Lung (tissue), 12 donors: ENCODE measurements around the gene ADAMTS16. TPM values are rescaled to one million over a fixed set of nuclear protein-coding genes. Genes with fewer than 3 reads are reported as not detected.

Experiments used
- ATAC-seq: fragments of 200-7000 bp; cut with Tn5 transposase; one replicate; pipeline ENCODE4 v1.9.1; 2020; ENCODE audit warnings: moderate number of reproducible peaks; ENCODE audit not compliant: insufficient read depth, low FRiP score
- DNase-seq, 3 donors: peaks; one replicate each; pipeline ENCODE4 v3.0.0-alpha.2; 2013 to 2017
- H3K27ac ChIP-seq, 2 donors: one replicate each; pipeline ENCODE4 v1.5.1; 2013; ENCODE audit warnings: mild to moderate bottlenecking in 2 of 2, moderate library complexity in 2 of 2, control low read depth in 1 of 2, inconsistent platforms in 1 of 2, low read depth in 1 of 2, low read length in 1 of 2
- H3K27me3 ChIP-seq, 3 donors: one replicate each; pipeline ENCODE4 v1.5.1; 2013; ENCODE audit warnings: low read length in 2 of 3; ENCODE audit not compliant: control insufficient read depth in 3 of 3, insufficient read depth in 3 of 3
- H3K36me3 ChIP-seq, 4 donors: one replicate each; pipeline ENCODE4 v1.5.1; 2013; ENCODE audit warnings: low read length in 4 of 4, mild to moderate bottlenecking in 1 of 4, moderate library complexity in 1 of 4; ENCODE audit not compliant: control insufficient read depth in 4 of 4, insufficient read depth in 4 of 4
- H3K4me1 ChIP-seq, 5 donors: one replicate each; pipeline ENCODE4 v1.5.1; 2013; ENCODE audit warnings: low read length in 5 of 5, mild to moderate bottlenecking in 2 of 5, moderate library complexity in 1 of 5; ENCODE audit not compliant: control insufficient read depth in 5 of 5, insufficient read depth in 5 of 5
- H3K4me3 ChIP-seq: one replicate; pipeline ENCODE4 v1.5.1; 2013; ENCODE audit warnings: mild to moderate bottlenecking, control low read depth, moderate library complexity
- H3K9ac ChIP-seq, 2 donors: one replicate each; pipeline ENCODE4 v1.5.1; 2013; ENCODE audit warnings: low read length in 2 of 2, control low read depth in 1 of 2; ENCODE audit not compliant: insufficient read depth in 1 of 2
- H3K9me3 ChIP-seq, 4 donors: one replicate each; pipeline ENCODE4 v1.5.1; 2013; ENCODE audit warnings: low read length in 3 of 4, mild to moderate bottlenecking in 1 of 4, moderate library complexity in 1 of 4; ENCODE audit not compliant: control insufficient read depth in 4 of 4, insufficient read depth in 3 of 4
- WGBS, 2 donors: extraction: QIAGEN DNeasy Blood & Tissue Kit; methylation state at CpG; one replicate each; pipeline ENCODE4 v1.1.7; 2013; 5-methylcytosine and 5-hydroxymethylcytosine counted together
- polyA plus RNA-seq, 2 donors: library from polyadenylated mRNA; stranded (reverse); fragments of 200-250 nt; gene quantifications; one replicate each; pipeline ENCODE4 v1.2.1, GENCODE V29; 2013
- total RNA-seq, 2 donors: library from RNA; depleted of rRNA in 1 of 2; stranded (reverse); fragments of >200 nt in 1 of 2; gene quantifications; one replicate each; pipeline ENCODE4 v1.2.1, GENCODE V29; 2014 to 2021
- TF ChIP-seq, protein P1 (sequence below): IDR thresholded peaks from 2 replicates; pipeline ENCODE4 v1.5.1; 2012; ENCODE audit warnings: mild to moderate bottlenecking; ENCODE audit errors: control extremely low read depth, extremely low read depth
- donor health status: control.
- donor health status: control.
- donor health status: Bipolar disorder and iron deficiency.
- donor health status: healthy.
- donor health status: DM: yes; HTN: yes; CAD: no.

The ADAMTS16 gene
- total and polyA plus RNA-seq, 4 donors: 0.09 to 0.97 TPM; not detected in 2

DNA sequence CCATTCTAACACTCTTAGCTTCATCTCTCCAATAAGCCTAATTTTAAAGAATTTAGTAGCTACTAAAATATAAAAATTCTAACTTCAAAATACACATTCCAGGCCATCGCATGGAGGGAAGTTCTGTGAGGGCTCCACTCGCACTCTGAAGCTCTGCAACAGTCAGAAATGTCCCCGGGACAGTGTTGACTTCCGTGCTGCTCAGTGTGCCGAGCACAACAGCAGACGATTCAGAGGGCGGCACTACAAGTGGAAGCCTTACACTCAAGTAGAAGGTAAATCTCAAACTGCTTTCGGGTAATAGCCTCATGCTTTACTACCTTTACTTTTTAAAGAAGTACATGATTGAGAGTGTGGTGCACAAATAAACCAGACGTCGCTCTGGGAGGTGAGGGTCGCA is 94.8 kb downstream of the ADAMTS16 start:
- no peaks in the 10 kb centered on the region for H3K9me3 ChIP-seq
- no peak overlapping the region for H3K27ac ChIP-seq
- ATAC-seq: no peak
- no peaks in the 10 kb centered on the region for H3K36me3 ChIP-seq
- no peak overlapping the region for H3K4me3 ChIP-seq
- TF ChIP-seq, protein P1, sequence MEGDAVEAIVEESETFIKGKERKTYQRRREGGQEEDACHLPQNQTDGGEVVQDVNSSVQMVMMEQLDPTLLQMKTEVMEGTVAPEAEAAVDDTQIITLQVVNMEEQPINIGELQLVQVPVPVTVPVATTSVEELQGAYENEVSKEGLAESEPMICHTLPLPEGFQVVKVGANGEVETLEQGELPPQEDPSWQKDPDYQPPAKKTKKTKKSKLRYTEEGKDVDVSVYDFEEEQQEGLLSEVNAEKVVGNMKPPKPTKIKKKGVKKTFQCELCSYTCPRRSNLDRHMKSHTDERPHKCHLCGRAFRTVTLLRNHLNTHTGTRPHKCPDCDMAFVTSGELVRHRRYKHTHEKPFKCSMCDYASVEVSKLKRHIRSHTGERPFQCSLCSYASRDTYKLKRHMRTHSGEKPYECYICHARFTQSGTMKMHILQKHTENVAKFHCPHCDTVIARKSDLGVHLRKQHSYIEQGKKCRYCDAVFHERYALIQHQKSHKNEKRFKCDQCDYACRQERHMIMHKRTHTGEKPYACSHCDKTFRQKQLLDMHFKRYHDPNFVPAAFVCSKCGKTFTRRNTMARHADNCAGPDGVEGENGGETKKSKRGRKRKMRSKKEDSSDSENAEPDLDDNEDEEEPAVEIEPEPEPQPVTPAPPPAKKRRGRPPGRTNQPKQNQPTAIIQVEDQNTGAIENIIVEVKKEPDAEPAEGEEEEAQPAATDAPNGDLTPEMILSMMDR: no peak
- 82 to 89% methylated on average over 11 of the region's 11 CpGs for WGBS, 2 donors
- H3K9ac ChIP-seq: no peak overlapping the region
- no peaks in the 10 kb centered on the region for H3K27me3 ChIP-seq
- no peaks in the 10 kb centered on the region for H3K4me1 ChIP-seq
- DNase-seq: no peak

DNA sequence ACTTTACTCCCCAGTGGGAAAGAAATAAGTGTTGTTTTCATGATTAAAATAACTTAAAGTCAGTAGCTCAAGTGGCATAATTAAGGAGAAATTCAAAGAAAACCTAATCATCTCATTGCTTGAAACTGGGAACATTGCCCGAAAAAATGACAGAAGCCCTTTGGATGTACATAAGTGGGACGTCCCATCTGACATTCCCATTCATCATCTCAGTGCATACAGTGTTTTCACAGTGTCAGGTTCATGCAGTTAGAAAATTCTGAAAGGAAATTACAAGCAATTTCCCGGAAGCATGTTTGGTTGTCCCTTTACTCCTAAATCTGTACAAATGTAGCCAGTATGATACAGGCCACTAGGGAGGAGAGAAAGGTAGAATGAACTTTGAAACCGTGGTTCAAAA is 95.6 kb downstream of the ADAMTS16 start:
- no peak overlapping the region for H3K4me3 ChIP-seq
- DNase-seq (peak in 1 of 3 donors; percentile 6), ATAC-seq (no peak)
- TF ChIP-seq, protein P1: no peak
- no peak overlapping the region for H3K9ac ChIP-seq
- H3K4me1 ChIP-seq: no peaks in the 10 kb centered on the region
- no peaks in the 10 kb centered on the region for H3K36me3 ChIP-seq
- no peak overlapping the region for H3K27ac ChIP-seq
- 65 to 76% methylated on average over 4 of the region's 4 CpGs for WGBS, 2 donors
- no peaks in the 10 kb centered on the region for H3K9me3 ChIP-seq
- H3K27me3 ChIP-seq: no peaks in the 10 kb centered on the region

DNA sequence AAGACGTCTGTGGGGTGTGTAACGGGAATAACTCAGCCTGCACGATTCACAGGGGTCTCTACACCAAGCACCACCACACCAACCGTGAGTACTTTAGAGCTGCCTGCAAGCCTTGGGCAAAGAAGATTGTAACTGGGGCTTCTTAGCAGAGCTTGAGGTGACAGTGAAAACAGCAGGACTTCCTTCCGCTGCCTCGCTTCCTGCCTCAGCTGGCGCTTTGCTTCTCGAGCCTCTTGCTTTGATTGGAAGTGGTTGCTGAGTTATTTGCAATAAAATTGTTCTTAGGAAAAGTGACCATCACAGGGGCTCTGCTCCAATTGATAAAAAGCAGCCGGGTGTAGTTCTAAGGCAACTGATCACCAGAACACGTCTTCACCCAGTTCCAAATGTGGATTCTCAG is 99.1 kb downstream of the ADAMTS16 start:
- ATAC-seq: no peak
- H3K4me1 ChIP-seq: no peaks in the 10 kb centered on the region
- H3K9ac ChIP-seq: no peak overlapping the region
- no peak overlapping the region for H3K4me3 ChIP-seq
- TF ChIP-seq, protein P1: no peak
- WGBS, 2 donors: 77% methylated on average over 10 of the region's 10 CpGs
- no peaks in the 10 kb centered on the region for H3K36me3 ChIP-seq
- H3K27ac ChIP-seq: no peak overlapping the region
- H3K27me3 ChIP-seq: no peaks in the 10 kb centered on the region
- no peaks in the 10 kb centered on the region for H3K9me3 ChIP-seq
- DNase-seq: no peak

DNA sequence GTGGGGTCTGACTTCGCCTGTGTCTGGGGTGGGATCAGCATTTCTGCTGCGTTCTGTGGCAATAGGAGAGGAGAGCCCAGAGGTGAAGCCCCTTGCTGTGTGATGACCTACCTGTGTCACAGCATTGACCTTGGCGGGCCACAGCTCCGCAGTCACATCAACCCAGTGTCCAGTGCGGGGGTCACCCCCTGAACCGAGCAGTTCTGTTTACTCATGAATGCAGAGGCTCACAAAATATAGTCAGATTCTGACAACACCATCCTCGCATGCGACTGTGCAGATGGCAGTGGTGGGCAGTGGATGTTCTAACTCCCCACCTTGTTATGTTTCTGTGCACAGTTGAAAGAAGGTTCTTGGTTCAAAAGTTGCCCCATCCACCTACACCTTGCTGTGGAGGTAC is 100.1 kb downstream of the ADAMTS16 start:
- TF ChIP-seq, protein P1: no peak
- Histone ChIP-seq H3K36me3 (no peaks in the 10 kb centered on the region), H3K4me3 (no peak overlapping the region), H3K27ac (no peak overlapping the region), H3K9me3 (no peaks in the 10 kb centered on the region), H3K9ac (no peak overlapping the region), H3K27me3 (no peaks in the 10 kb centered on the region), H3K4me1 (no peaks in the 10 kb centered on the region)
- DNase-seq (no peak), ATAC-seq (no peak)
- 91 to 93% methylated on average over 8 of the region's 8 CpGs for WGBS, 2 donors
